HAP-1 (cell line): Measurements from ENCODE around the gene RIPOR3.
A peak's percentile ranks its signal among the peaks of the same experiment; 100 is the strongest.

Source experiments
- DNase-seq, 2 experiments: peaks; one replicate each; pipeline ENCODE4 v3.0.0-alpha.2; 2016 to 2020; ENCODE audit warnings: low spot score in 2 of 2
- H3K27me3 ChIP-seq: fragments of 250-450 bp; sonication (Bioruptor Pico); 2 replicates; pipeline ENCODE4 v1.5.1; 2020; ENCODE audit warnings: low read depth, mild to moderate bottlenecking, moderate library complexity
- H3K36me3 ChIP-seq: fragments of 250-450 bp; sonication (Bioruptor Pico); replicated peaks from 2 replicates; pipeline ENCODE4 v1.5.1; 2020; ENCODE audit warnings: mild to moderate bottlenecking
- H3K4me1 ChIP-seq: fragments of 250-450 bp; sonication (Bioruptor Pico); 2 replicates; pipeline ENCODE4 v1.5.1; 2020; ENCODE audit warnings: mild to moderate bottlenecking
- H3K4me3 ChIP-seq: fragments of 250-450 bp; sonication (Bioruptor Pico); 2 replicates; pipeline ENCODE4 v1.5.1; 2020; ENCODE audit warnings: mild to moderate bottlenecking, moderate library complexity
- H3K9me3 ChIP-seq: fragments of 250-450 bp; sonication (Bioruptor Pico); 2 replicates; pipeline ENCODE4 v1.5.1; 2020; ENCODE audit warnings: mild to moderate bottlenecking, moderate library complexity
- in situ Hi-C: fragments of 300-500 bp; cut with MboI; formaldehyde crosslinking; loops from 3 replicates; pipeline ENCODE4 v1.14.3; 2020; ENCODE audit warnings: low sequenced_read_pairs, inconsistent platforms, mixed read lengths

RIPOR3 gene

GRCh38 chr20:50584687-50585086 lies 106.7 kb downstream of the RIPOR3 start:
- in situ Hi-C loops = no loop called here

GRCh38 chr20:50583442-50584150 lies 107.7 kb downstream of the RIPOR3 start:
- Histone ChIP-seq H3K27me3 (no peaks in the 10 kb centered on the region), H3K36me3 (peaks cover 34% of the 10 kb centered on the region), H3K9me3 (no peaks in the 10 kb centered on the region), H3K4me3 (no peak overlapping the region), H3K4me1 (no peaks in the 10 kb centered on the region)
- in situ Hi-C loops = no loop called here
- no peak for DNase-seq

More at GRCh38 chr20:50584687-50585086, 106.7 kb downstream of the RIPOR3 start:
- H3K27me3 ChIP-seq = no peaks in the 10 kb centered on the region
- peaks cover 25% of the 10 kb centered on the region for H3K36me3 ChIP-seq
- H3K4me3 ChIP-seq = no peak overlapping the region
- H3K9me3 ChIP-seq = no peaks in the 10 kb centered on the region
- no peaks in the 10 kb centered on the region for H3K4me1 ChIP-seq
- DNase-seq = no peak

- Histone ChIP-seq H3K4me1 (no peaks in the 10 kb centered on the region), H3K27me3 (no peaks in the 10 kb centered on the region), H3K9me3 (no peaks in the 10 kb centered on the region), H3K36me3 (peaks cover 42% of the 10 kb centered on the region), H3K4me3 (no peak overlapping the region)
- no peak for DNase-seq
- in situ Hi-C loops = no loop called here
Observed at GRCh38 chr20:50582591-50583234, 108.6 kb downstream of the RIPOR3 start.

GRCh38 chr20:50582092-50582491 lies 109.2 kb downstream of the RIPOR3 start:
- Histone ChIP-seq H3K36me3 (peaks cover 47% of the 10 kb centered on the region), H3K4me1 (no peaks in the 10 kb centered on the region), H3K4me3 (no peak overlapping the region), H3K9me3 (no peaks in the 10 kb centered on the region), H3K27me3 (no peaks in the 10 kb centered on the region)
- DNase-seq = no peak
- in situ Hi-C loops = no loop called here

- no peaks in the 10 kb centered on the region for H3K4me1 ChIP-seq
- H3K27me3 ChIP-seq = no peaks in the 10 kb centered on the region
- in situ Hi-C loops = no loop called here
- H3K9me3 ChIP-seq = no peaks in the 10 kb centered on the region
- H3K36me3 ChIP-seq = peaks cover 50% of the 10 kb centered on the region
- DNase-seq = no peak
- no peak overlapping the region for H3K4me3 ChIP-seq
Observed at GRCh38 chr20:50580842-50581544, 110.3 kb downstream of the RIPOR3 start.

- Histone ChIP-seq H3K27me3 (no peaks in the 10 kb centered on the region), H3K4me1 (no peaks in the 10 kb centered on the region), H3K4me3 (no peak overlapping the region), H3K9me3 (no peaks in the 10 kb centered on the region), H3K36me3 (peaks cover 50% of the 10 kb centered on the region)
- peak; percentile 26 to 82 for DNase-seq
- in situ Hi-C loops = no loop called here
Observed at GRCh38 chr20:50580016-50580747, 111.2 kb downstream of the RIPOR3 start.

- no peaks in the 10 kb centered on the region for H3K27me3 ChIP-seq
- peaks cover 57% of the 10 kb centered on the region for H3K36me3 ChIP-seq
- in situ Hi-C loops = loop anchor here (5.0 kb wide), 2 partner anchors 117 to 392 kb away; no protein-coding TSS in a partner anchor
- no peaks in the 10 kb centered on the region for H3K9me3 ChIP-seq
- H3K4me1 ChIP-seq = no peaks in the 10 kb centered on the region
- DNase-seq = no peak
- H3K4me3 ChIP-seq = no peak overlapping the region
Observed at GRCh38 chr20:50579511-50579910, 111.8 kb downstream of the RIPOR3 start.

- Histone ChIP-seq H3K4me1 (no peaks in the 10 kb centered on the region), H3K27me3 (no peaks in the 10 kb centered on the region), H3K4me3 (no peak overlapping the region), H3K36me3 (peaks cover 59% of the 10 kb centered on the region), H3K9me3 (no peaks in the 10 kb centered on the region)
- DNase-seq = no peak
- in situ Hi-C loops = loop anchor here (5.0 kb wide), 2 partner anchors 116 to 391 kb away; no protein-coding TSS in a partner anchor
Observed at GRCh38 chr20:50578778-50579165, 112.6 kb downstream of the RIPOR3 start.

GRCh38 chr20:50578061-50578777 lies 113.1 kb downstream of the RIPOR3 start:
- in situ Hi-C loops = loop anchor here (5.0 kb wide), 2 partner anchors 116 to 391 kb away; no protein-coding TSS in a partner anchor
- peaks cover 56% of the 10 kb centered on the region for H3K36me3 ChIP-seq
- H3K4me3 ChIP-seq = no peak overlapping the region
- H3K4me1 ChIP-seq = no peaks in the 10 kb centered on the region
- no peaks in the 10 kb centered on the region for H3K9me3 ChIP-seq
- no peaks in the 10 kb centered on the region for H3K27me3 ChIP-seq
- DNase-seq = no peak

GRCh38 chr20:50577175-50578018 lies 113.9 kb downstream of the RIPOR3 start:
- Histone ChIP-seq H3K27me3 (no peaks in the 10 kb centered on the region), H3K4me1 (no peaks in the 10 kb centered on the region), H3K4me3 (no peak overlapping the region), H3K36me3 (peaks cover 53% of the 10 kb centered on the region), H3K9me3 (no peaks in the 10 kb centered on the region)
- no peak for DNase-seq
- in situ Hi-C loops = loop anchor here (5.0 kb wide), 2 partner anchors 115 to 390 kb away; no protein-coding TSS in a partner anchor

- in situ Hi-C loops = loop anchor here (5.0 kb wide), 2 partner anchors 114 to 389 kb away; no protein-coding TSS in a partner anchor
- H3K4me3 ChIP-seq = no peak overlapping the region
- H3K27me3 ChIP-seq = no peaks in the 10 kb centered on the region
- H3K36me3 ChIP-seq = peaks cover 53% of the 10 kb centered on the region
- DNase-seq = peak; percentile 26 to 74
- no peaks in the 10 kb centered on the region for H3K4me1 ChIP-seq
- no peaks in the 10 kb centered on the region for H3K9me3 ChIP-seq
Observed at GRCh38 chr20:50575865-50576720, 115.2 kb downstream of the RIPOR3 start.
